ENCODE data around the gene ABTB2. TPM values are rescaled to one million over a fixed set of nuclear protein-coding genes. Genes with fewer than 3 reads are reported as not detected.

Gene ABTB2
- total and polyA plus RNA-seq, 2 of the 8 experiments (the other 6 are each of a cell fraction or from before 2014, with no cell fraction given): 7.7 to 10.2 TPM

DNA sequence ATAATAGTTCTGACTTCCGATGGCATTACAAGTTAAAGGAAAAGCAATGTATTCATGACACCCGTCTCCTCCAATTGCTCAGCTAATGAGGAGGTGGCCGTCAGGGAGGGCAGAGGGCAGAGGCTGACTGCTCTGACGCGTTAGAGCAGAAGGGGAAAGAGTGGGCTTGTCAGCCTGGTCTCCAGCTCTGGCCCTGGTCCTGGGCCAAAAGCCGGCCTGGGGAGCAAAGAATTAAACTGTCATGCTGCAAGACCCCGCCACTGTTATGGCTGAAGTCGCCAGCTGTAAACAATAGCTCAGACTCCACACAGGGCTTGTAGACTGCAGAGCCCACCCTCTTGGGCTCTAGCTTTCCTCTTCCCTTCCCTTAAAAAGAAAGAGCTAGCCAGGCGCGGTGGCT lies 132.7 kb downstream of the ABTB2 start:
- H3K27ac ChIP-seq (ENCODE audit: low read depth, low read length): no peak overlapping the region
- no peak overlapping the region for H3K23ac ChIP-seq (ENCODE audit: insufficient read length)
- H2AFZ ChIP-seq (ENCODE audit: low read length): no peak overlapping the region
- no peak overlapping the region for H3K4ac ChIP-seq (replicated peaks; ENCODE audit: insufficient read length, low read depth, low read length)
- no peak overlapping the region for H3K9ac ChIP-seq (replicated peaks in 1 of 4; ENCODE audit: extremely low read depth in 1 of 4, low read depth in 3 of 4, low read length in 3 of 4)
- H3K79me1 ChIP-seq (ENCODE audit: low read depth, low read length): no peaks in the 10 kb centered on the region
- no peak overlapping the region for H3K4me2 ChIP-seq (ENCODE audit: insufficient read depth in 1 of 2, low read depth in 2 of 2, low read length in 2 of 2)
- H3K14ac ChIP-seq (ENCODE audit: insufficient read length): no peak overlapping the region
- no peak overlapping the region for H2BK5ac ChIP-seq (ENCODE audit: low read depth, low read length)
- no peaks in the 10 kb centered on the region for H3K36me3 ChIP-seq (ENCODE audit: control insufficient read depth in 2 of 4, insufficient read depth in 4 of 4, low read length in 3 of 4)
- H4K8ac ChIP-seq (ENCODE audit: extremely low read depth, insufficient read depth, low read length): no peak overlapping the region
- H2BK15ac ChIP-seq (ENCODE audit: low read length): no peak overlapping the region
- no peaks in the 10 kb centered on the region for H3K79me2 ChIP-seq (ENCODE audit: control insufficient read depth in 1 of 2, insufficient read depth in 2 of 2, low read length in 2 of 2)
- POLR2A ChIA-PET (ENCODE audit: partially characterized antibody): interaction anchor here (1.3 to 1.4 kb wide), 2 partner anchors 9 to 14 kb away, joined by 3 to 4 read pairs; no protein-coding TSS in a partner anchor
- H3K9me3 ChIP-seq (ENCODE audit: insufficient read depth in 2 of 2, low read depth in 1 of 2, low read length in 1 of 2): no peaks in the 10 kb centered on the region
- no peak for FAIRE-seq
- DNase-seq (ENCODE audit: low read depth in 1 of 2, low spot score in 2 of 2): no peak
- no peak overlapping the region for H3K18ac ChIP-seq (ENCODE audit: extremely low read depth, low read length)
- 82% methylated on average over 10 of the region's 10 CpGs; no CpG with 5 or more reads in 1 of the 2 experiments for WGBS, 2 experiments (ENCODE audit: extremely low coverage in 1 of 2, insufficient coverage in 1 of 2, insufficient read length in 1 of 2, insufficient replicate concordance in 2 of 2, low coverage in 1 of 2, low lambda C conversion rate in 2 of 2, missing lambda C conversion rate in 1 of 2)
- no peaks in the 10 kb centered on the region for H4K20me1 ChIP-seq (replicated peaks in 1 of 2; ENCODE audit: control insufficient read depth in 1 of 2, insufficient read depth in 2 of 2, low read length in 2 of 2)
- no peak overlapping the region for H3K56ac ChIP-seq (replicated peaks; ENCODE audit: insufficient read length, low read depth, low read length)
- H3K4me1 ChIP-seq (replicated peaks in 1 of 4; ENCODE audit: control insufficient read depth in 3 of 4, insufficient read depth in 4 of 4, low read length in 3 of 4): peaks cover 2 to 16% (median 8%) of the 10 kb centered on the region in 4 experiments; a peak in 6 of 7 replicates
- H2AK5ac ChIP-seq (ENCODE audit: low read depth, low read length): no peak overlapping the region
- H4K5ac ChIP-seq (ENCODE audit: insufficient read length, low read depth, low read length): no peak overlapping the region
- no peak overlapping the region for H2BK120ac ChIP-seq (replicated peaks; ENCODE audit: low read depth, low read length)
- CTCF ChIA-PET (ENCODE audit: partially characterized antibody): interaction anchor here (1.0 to 2.8 kb wide), 6 partner anchors 10 to 267 kb away, joined by 3 to 17 read pairs (median 4); no protein-coding TSS in a partner anchor
- no peak overlapping the region for H3K4me3 ChIP-seq (ENCODE audit: extremely low read depth in 1 of 4, insufficient read depth in 2 of 4, low read depth in 3 of 4, low read length in 4 of 4)
- no peak overlapping the region for H2BK20ac ChIP-seq (ENCODE audit: low read length)
- no peaks in the 10 kb centered on the region for H3K27me3 ChIP-seq (replicated peaks in 1 of 4; ENCODE audit: control insufficient read depth in 3 of 4, extremely low read depth in 1 of 4, insufficient read depth in 3 of 4, low read length in 3 of 4)
- H3K23me2 ChIP-seq (ENCODE audit: low read depth, low read length): no peaks in the 10 kb centered on the region
- no peak overlapping the region for H2BK12ac ChIP-seq (ENCODE audit: low read depth, low read length)
- no peak overlapping the region for H4K91ac ChIP-seq (replicated peaks; ENCODE audit: insufficient read length, low read length)
- no peak for TF ChIP-seq CTCF (IDR thresholded peaks at IDR 0.05; ENCODE audit: control extremely low read depth in 1 of 3, insufficient read depth in 1 of 3, low read depth in 1 of 3, low read length in 3 of 3)
- TF ChIP-seq TAF1 (IDR thresholded peaks at IDR 0.05; ENCODE audit: low read depth, low read length): no peak
- no peak for TF ChIP-seq SP2 (IDR thresholded peaks at IDR 0.05; ENCODE audit: low read length)
- TF ChIP-seq CHD2 (IDR thresholded peaks at IDR 0.05; ENCODE audit: low read length): no peak
- TF ChIP-seq SP1 (IDR thresholded peaks at IDR 0.05; ENCODE audit: low read depth, low read length): no peak
- no peak for TF ChIP-seq HDAC6 (IDR thresholded peaks at IDR 0.05; ENCODE audit: low read depth, low read length)
- no peak for TF ChIP-seq ATF2 (IDR thresholded peaks at IDR 0.05; ENCODE audit: low read length)
- TF ChIP-seq GTF2F1 (IDR thresholded peaks at IDR 0.05; ENCODE audit: borderline replicate concordance, low read depth, low read length): no peak
- no peak for TF ChIP-seq BRCA1 (IDR thresholded peaks at IDR 0.05; ENCODE audit: low read depth, low read length)
- no peak for TF ChIP-seq KDM5A (IDR thresholded peaks at IDR 0.05; ENCODE audit: low read length)
